Central memory CD8-positive, alpha-beta T cell (primary cell): ENCODE results near the gene PTPRN.
A peak's percentile ranks its signal among the peaks of the same experiment; 100 is the strongest.

Source experiments
- ATAC-seq: fragments of 150-1000 bp; cut with Tn5 transposase; replicated peaks from 2 replicates; pipeline ENCODE4 v1.10.0; 2022; ENCODE audit warnings: mild to moderate bottlenecking, moderate FRiP score, moderate number of reproducible peaks; ENCODE audit not compliant: poor library complexity, severe bottlenecking; ENCODE audit errors: extremely low read depth
- DNase-seq, 2 donors: peaks; one replicate each; pipeline ENCODE4 v3.0.0; 2021; ENCODE audit warnings: low spot score in 2 of 2
- H3K27ac Mint-ChIP-seq: one replicate; pipeline ENCODE4 v1.8.0; 2022; ENCODE audit warnings: low read depth, mild to moderate bottlenecking, moderate library complexity, mixed read lengths
- H3K27me3 Mint-ChIP-seq: one replicate; pipeline ENCODE4 v1.8.0; 2022; ENCODE audit warnings: mixed read lengths
- H3K36me3 Mint-ChIP-seq: one replicate; pipeline ENCODE4 v1.8.0; 2022; ENCODE audit warnings: mild to moderate bottlenecking, moderate library complexity, mixed read lengths; ENCODE audit not compliant: insufficient read depth
- H3K4me1 Mint-ChIP-seq: one replicate; pipeline ENCODE4 v1.8.0; 2022; ENCODE audit warnings: mixed read lengths
- H3K4me3 Mint-ChIP-seq: one replicate; pipeline ENCODE4 v1.8.0; 2022; ENCODE audit warnings: mild to moderate bottlenecking, moderate library complexity, mixed read lengths
- H3K9me3 Mint-ChIP-seq: one replicate; pipeline ENCODE4 v1.8.0; 2022; ENCODE audit warnings: mixed read lengths

PTPRN gene

GRCh38 chr2:219250049-219250781, 59.0 kb downstream of the PTPRN start:
- no peak for ATAC-seq
- H3K27me3 Mint-ChIP-seq, result no peaks in the 10 kb centered on the region
- H3K27ac Mint-ChIP-seq, result peak overlapping the region; percentile 83
- peaks cover 82% of the 10 kb centered on the region for H3K4me1 Mint-ChIP-seq
- no peak for DNase-seq
- peaks cover 76% of the 10 kb centered on the region for H3K36me3 Mint-ChIP-seq
- no peaks in the 10 kb centered on the region for H3K9me3 Mint-ChIP-seq
- peak overlapping the region; percentile 78 for H3K4me3 Mint-ChIP-seq

- Mint-ChIP-seq H3K36me3 (peaks cover 76% of the 10 kb centered on the region), H3K27ac (peak overlapping the region; percentile 83), H3K4me1 (peaks cover 83% of the 10 kb centered on the region), H3K27me3 (no peaks in the 10 kb centered on the region), H3K4me3 (peak overlapping the region; percentile 78), H3K9me3 (no peaks in the 10 kb centered on the region)
- ATAC-seq (peak; percentile 1), DNase-seq (peak in 1 of 2 donors; percentile 44)
These were observed 59.8 kb downstream of the PTPRN start for GRCh38 chr2:219249203-219249980.

- H3K36me3 Mint-ChIP-seq, result peaks cover 74% of the 10 kb centered on the region
- peak overlapping the region; percentile 78 for H3K4me3 Mint-ChIP-seq
- H3K4me1 Mint-ChIP-seq, result peaks cover 83% of the 10 kb centered on the region
- no peaks in the 10 kb centered on the region for H3K27me3 Mint-ChIP-seq
- DNase-seq (no peak), ATAC-seq (no peak)
- no peaks in the 10 kb centered on the region for H3K9me3 Mint-ChIP-seq
- H3K27ac Mint-ChIP-seq, result peak overlapping the region; percentile 83
These were observed 60.4 kb downstream of the PTPRN start for GRCh38 chr2:219248845-219249202.

DNA sequence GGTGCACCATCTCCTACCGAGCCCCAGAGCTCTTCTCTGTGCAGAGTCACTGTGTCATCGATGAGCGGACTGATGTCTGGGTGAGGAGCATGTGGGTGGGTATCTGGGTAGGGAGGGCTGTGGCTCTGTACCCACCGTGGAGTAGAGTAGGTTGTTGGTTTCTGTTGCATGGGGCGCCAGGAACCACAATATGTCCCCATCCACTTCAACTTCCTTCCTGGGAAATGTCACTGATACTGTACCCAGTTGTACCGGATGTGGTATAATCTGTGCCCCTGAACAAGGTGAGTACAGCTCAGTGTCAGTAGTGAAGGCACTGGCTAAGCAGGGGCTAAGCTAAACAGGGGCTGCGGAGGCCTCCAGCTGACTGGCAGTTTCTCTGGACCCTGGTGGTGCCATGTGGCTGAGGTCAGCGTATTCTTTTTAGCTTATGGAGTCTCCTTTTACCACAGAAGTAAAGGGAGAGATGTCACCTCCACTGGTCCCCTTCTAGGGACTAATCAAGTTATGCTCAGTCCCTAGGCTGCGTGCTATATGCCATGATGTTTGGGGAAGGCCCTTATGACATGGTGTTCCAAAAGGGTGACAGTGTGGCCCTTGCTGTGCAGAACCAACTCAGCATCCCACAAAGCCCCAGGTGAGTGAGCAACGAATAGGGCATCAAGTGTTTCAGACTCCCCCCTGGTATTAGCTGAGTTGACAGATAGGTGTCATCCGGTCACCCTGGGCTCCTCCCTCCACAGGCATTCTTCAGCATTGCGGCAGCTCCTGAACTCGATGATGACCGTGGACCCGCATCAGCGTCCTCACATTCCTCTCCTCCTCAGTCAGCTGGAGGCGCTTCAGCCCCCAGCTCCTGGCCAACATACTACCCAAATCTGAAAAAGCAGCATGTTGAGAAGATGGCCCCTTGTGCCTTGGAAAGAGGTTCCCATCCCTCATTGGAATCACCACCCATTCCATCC, 61.2 kb downstream of the PTPRN start:
- ATAC-seq (peak; percentile 77), DNase-seq (peak; percentile 34 to 65)
- Mint-ChIP-seq H3K4me3 (peak overlapping the region; percentile 78), H3K36me3 (peaks cover 67% of the 10 kb centered on the region), H3K27ac (peak overlapping the region; percentile 83), H3K4me1 (peaks cover 83% of the 10 kb centered on the region), H3K27me3 (no peaks in the 10 kb centered on the region), H3K9me3 (no peaks in the 10 kb centered on the region)

- H3K36me3 Mint-ChIP-seq, result peaks cover 53% of the 10 kb centered on the region
- peak overlapping the region; percentile 78 for H3K4me3 Mint-ChIP-seq
- ATAC-seq (no peak), DNase-seq (no peak)
- no peak overlapping the region for H3K27ac Mint-ChIP-seq
- no peaks in the 10 kb centered on the region for H3K9me3 Mint-ChIP-seq
- no peaks in the 10 kb centered on the region for H3K27me3 Mint-ChIP-seq
- peaks cover 70% of the 10 kb centered on the region for H3K4me1 Mint-ChIP-seq
These were observed 62.6 kb downstream of the PTPRN start for GRCh38 chr2:219246559-219246958.

- no peaks in the 10 kb centered on the region for H3K9me3 Mint-ChIP-seq
- peaks cover 63% of the 10 kb centered on the region for H3K4me1 Mint-ChIP-seq
- no peak for ATAC-seq
- H3K4me3 Mint-ChIP-seq, result peak overlapping the region; percentile 78
- peaks cover 48% of the 10 kb centered on the region for H3K36me3 Mint-ChIP-seq
- peak overlapping the region; percentile 94 for H3K27ac Mint-ChIP-seq
- no peaks in the 10 kb centered on the region for H3K27me3 Mint-ChIP-seq
- DNase-seq, result no peak
These were observed 63.3 kb downstream of the PTPRN start for GRCh38 chr2:219245899-219246230.

- Mint-ChIP-seq H3K27me3 (no peaks in the 10 kb centered on the region), H3K4me3 (peak within 1 kb of the TSS; percentile 78), H3K4me1 (peaks cover 57% of the 10 kb centered on the region), H3K36me3 (peaks cover 43% of the 10 kb centered on the region), H3K27ac (peak within 1 kb of the TSS; percentile 94), H3K9me3 (no peaks in the 10 kb centered on the region)
- ATAC-seq, result peak; percentile 63
- peak; percentile 79 to 82 for DNase-seq
These were observed 63.9 kb downstream of the PTPRN start, which contains the start of the genes GLB1L and STK16 for GRCh38 chr2:219245148-219245898. Gene GLB1L, minus strand, starts transcription at chr2:219245444. Its CDS starts 1,871 bp downstream, at chr2:219243573. Gene STK16, plus strand, starts transcription at chr2:219245479. Its CDS starts 521 bp downstream, at chr2:219246000.

DNA sequence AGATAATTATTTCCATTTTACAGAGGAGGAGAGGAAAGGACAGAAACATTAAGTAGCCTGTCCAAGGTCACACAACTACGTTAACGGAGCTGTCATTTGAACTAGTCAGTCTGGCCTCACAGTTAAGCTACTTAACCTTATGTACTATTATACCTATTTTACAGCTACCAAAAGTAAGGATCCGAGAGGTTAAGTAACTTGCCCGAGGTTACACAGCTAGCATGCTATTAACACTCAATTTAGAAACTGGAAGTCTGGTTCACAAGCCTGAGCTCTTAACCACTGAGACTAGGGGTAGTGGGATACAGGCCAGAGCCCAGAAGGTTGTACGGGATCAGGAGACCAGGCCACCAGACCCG, 64.4 kb downstream of the PTPRN start:
- DNase-seq (no peak), ATAC-seq (no peak)
- Mint-ChIP-seq H3K4me3 (peak overlapping the region; percentile 78), H3K4me1 (peaks cover 52% of the 10 kb centered on the region), H3K36me3 (peaks cover 38% of the 10 kb centered on the region), H3K9me3 (no peaks in the 10 kb centered on the region), H3K27me3 (no peaks in the 10 kb centered on the region), H3K27ac (peak overlapping the region; percentile 94)

GRCh38 chr2:219243291-219243761, 65.9 kb downstream of the PTPRN start:
- no peak for DNase-seq
- no peak for ATAC-seq
- Mint-ChIP-seq H3K27me3 (no peaks in the 10 kb centered on the region), H3K9me3 (no peaks in the 10 kb centered on the region), H3K4me3 (peak overlapping the region; percentile 13), H3K4me1 (peaks cover 37% of the 10 kb centered on the region), H3K27ac (no peak overlapping the region), H3K36me3 (peaks cover 27% of the 10 kb centered on the region)
